HCT116 (cell line): ENCODE measurements around the gene ADAMTS14. TPM values are rescaled to one million over a fixed set of nuclear protein-coding genes. Genes with fewer than 3 reads are reported as not detected.

Experiments
- ATAC-seq: fragments of 200-7000 bp; cut with Tn5 transposase; 2 replicates; pipeline ENCODE4 v1.9.1; 2020; ENCODE audit warnings: mild to moderate bottlenecking, moderate library complexity
- BruUV-seq: library from RNA; stranded (reverse); fragments of 400-500 nt; replicated peaks from 2 replicates; lab custom pipeline; 2021; lab: Mats Ljungman, UMichigan
- CTCF ChIA-PET: fragments of 300-600 bp; sonication (Branson Sonifier 250); formaldehyde crosslinking; loops from one replicate; lab custom pipeline; 2021; ENCODE audit warnings: antibody characterized with exemption; lab: Charles Lee
- POLR2A ChIA-PET: fragments of 300-600, 350-600 bp; sonication (Branson Sonifier 250); formaldehyde crosslinking; loops from one replicate; lab custom pipeline; 2021; ENCODE audit warnings: antibody characterized with exemption; lab: Charles Lee
- RAD21 ChIA-PET, 2 experiments: fragments of 300-600 bp; sonication (Branson Sonifier 250); formaldehyde crosslinking; loops; one replicate each; lab custom pipeline; 2023; ENCODE audit warnings: low total read pairs in 2 of 2; ENCODE audit not compliant: uncharacterized antibody in 2 of 2, unreplicated experiment in 2 of 2, low non-redundant PET in 1 of 2; lab: Charles Lee
- DNase-seq: peaks from one replicate; pipeline ENCODE4 v3.0.0-alpha.2; 2010; ENCODE audit warnings: low read depth, low spot score
- H2AFZ ChIP-seq: fragments of 200-600 bp; shearing (Covaris generic), sonication (generic); 2 replicates; pipeline ENCODE4 v1.6.1; 2017; ENCODE audit warnings: low read depth, mixed run types, mixed read lengths, antibody characterized with exemption, low read length; ENCODE audit not compliant: poor library complexity, severe bottlenecking
- H3K27ac ChIP-seq: 2 replicates; pipeline ENCODE4 v1.5.1; 2012; ENCODE audit warnings: low read depth, low read length
- H3K27me3 ChIP-seq: fragments of 200-600 bp; sonication (generic); 2 replicates; pipeline ENCODE4 v1.6.1; 2016; ENCODE audit warnings: mixed run types, low read length, mixed read lengths; ENCODE audit not compliant: insufficient read depth
- H3K36me3 ChIP-seq, 2 experiments: fragments of 200-500 bp in 1 of 2; fragments of 200-600 bp in 1 of 2; sonication (Bioruptor generic) in 1 of 2; sonication (generic) in 1 of 2; 2 replicates each; pipeline versions ENCODE4 v1.5.1 to v1.6.1; 2014 to 2016; ENCODE audit warnings: low read length in 2 of 2, inconsistent platforms in 1 of 2, mixed read lengths in 1 of 2, mixed run types in 1 of 2; ENCODE audit not compliant: insufficient read depth in 2 of 2, control insufficient read depth in 1 of 2
- H3K4me1 ChIP-seq, 2 experiments: fragments of 200-600 bp in 1 of 2; sonication (generic) in 1 of 2; 2 replicates each; pipeline versions ENCODE4 v1.5.1 to v1.6.1; 2012 to 2017; ENCODE audit warnings: low read length in 2 of 2, inconsistent platforms in 1 of 2, mild to moderate bottlenecking in 1 of 2, mixed read lengths in 1 of 2, mixed run types in 1 of 2, moderate library complexity in 1 of 2; ENCODE audit not compliant: insufficient read depth in 2 of 2, control insufficient read depth in 1 of 2
- H3K4me2 ChIP-seq: fragments of 200-600 bp; sonication (generic); 2 replicates; pipeline ENCODE4 v1.6.1; 2017; ENCODE audit warnings: mixed run types, low read length, mixed read lengths
- H3K4me3 ChIP-seq, 2 experiments: fragments of 200-600 bp in 1 of 2; sonication (generic) in 1 of 2; replicated peaks in 1 of 2; 2 replicates each; pipeline ENCODE4 v1.5.1; 2011 to 2016; ENCODE audit warnings: low read length in 2 of 2, control low read depth in 1 of 2, low read depth in 1 of 2, mild to moderate bottlenecking in 1 of 2, mixed read lengths in 1 of 2, mixed run types in 1 of 2
- H3K79me2 ChIP-seq: fragments of 200-600 bp; sonication (generic); 2 replicates; pipeline ENCODE4 v1.6.1; 2017; ENCODE audit warnings: mild to moderate bottlenecking, mixed run types, low read length, moderate library complexity, mixed read lengths; ENCODE audit not compliant: insufficient read depth
- H3K9ac ChIP-seq: fragments of 200-600 bp; sonication (generic); 2 replicates; pipeline ENCODE4 v1.6.1; 2016; ENCODE audit warnings: low read length, mixed read lengths
- H3K9me2 ChIP-seq: fragments of 200-600 bp; sonication (generic), shearing (Covaris generic); 2 replicates; pipeline ENCODE4 v1.6.1; 2017; ENCODE audit warnings: mixed run types, mild to moderate bottlenecking, moderate library complexity; ENCODE audit not compliant: insufficient read depth
- H3K9me3 ChIP-seq, 2 experiments: fragments of 200-500 bp in 1 of 2; fragments of 200-600 bp in 1 of 2; sonication (Bioruptor generic) in 1 of 2; sonication (generic) in 1 of 2; 2 replicates each; pipeline ENCODE4 v1.6.1; 2014 to 2017; ENCODE audit warnings: low read length in 2 of 2, mixed read lengths in 2 of 2, inconsistent platforms in 1 of 2, low read depth in 1 of 2, mild to moderate bottlenecking in 1 of 2, mixed run types in 1 of 2, moderate library complexity in 1 of 2; ENCODE audit not compliant: control insufficient read depth in 1 of 2, insufficient read depth in 1 of 2
- H4K20me1 ChIP-seq: fragments of 200-600 bp; sonication (generic), shearing (Covaris generic); 2 replicates; pipeline ENCODE4 v1.6.1; 2017; ENCODE audit warnings: mixed run types, mild to moderate bottlenecking, moderate library complexity; ENCODE audit not compliant: insufficient read depth
- ATF3 ChIP-seq: IDR thresholded peaks from 2 replicates; pipeline ENCODE4 v1.6.1; 2012
- CBX3 ChIP-seq: IDR thresholded peaks from 2 replicates; pipeline ENCODE4 v1.6.1; 2012; ENCODE audit warnings: low read depth
- CEBPB ChIP-seq: IDR thresholded peaks from 2 replicates; pipeline ENCODE4 v1.6.1; 2012; ENCODE audit warnings: low read depth
- CTCF ChIP-seq, 3 experiments: fragments of 200-600 bp in 1 of 3; sonication (generic) in 1 of 3; IDR thresholded peaks in 2 of 3; conservative IDR thresholded peaks in 1 of 3; 2 replicates each; pipeline ENCODE4 v1.5.1; 2012 to 2017; ENCODE audit warnings: low read depth in 2 of 3, low read length in 2 of 3, antibody characterized with exemption in 1 of 3, borderline replicate concordance in 1 of 3, control low read depth in 1 of 3, mild to moderate bottlenecking in 1 of 3, mixed read lengths in 1 of 3, mixed run types in 1 of 3, moderate library complexity in 1 of 3; ENCODE audit not compliant: insufficient read depth in 1 of 3
- EGR1 ChIP-seq: IDR thresholded peaks from 2 replicates; pipeline ENCODE4 v1.6.1; 2012; ENCODE audit warnings: low read depth
- ELF1 ChIP-seq: IDR thresholded peaks from 2 replicates; pipeline ENCODE4 v1.6.1; 2012; ENCODE audit warnings: low read depth, borderline replicate concordance
- EZH2 ChIP-seq: fragments of 200-600 bp; sonication (generic); IDR thresholded peaks from 2 replicates; pipeline ENCODE4 v1.6.1; 2017; ENCODE audit warnings: antibody characterized with exemption, mixed run types
- EZH2phosphoT487 ChIP-seq: fragments of 200-600 bp; IDR thresholded peaks from 2 replicates; pipeline ENCODE4 v1.6.1; 2018; ENCODE audit warnings: antibody characterized with exemption, borderline replicate concordance
- FOSL1 ChIP-seq: IDR thresholded peaks from 2 replicates; pipeline ENCODE4 v1.6.1; 2012; ENCODE audit warnings: low read depth
- SIN3A ChIP-seq: IDR thresholded peaks from 2 replicates; pipeline ENCODE4 v1.6.1; 2012; ENCODE audit warnings: low read depth
- SP1 ChIP-seq: IDR thresholded peaks from 2 replicates; pipeline ENCODE4 v1.6.1; 2012; ENCODE audit warnings: low read depth
- SRF ChIP-seq: IDR thresholded peaks from 2 replicates; pipeline ENCODE4 v1.6.1; 2012; ENCODE audit warnings: low read depth
- TCF7L2 ChIP-seq: IDR thresholded peaks from 2 replicates; pipeline ENCODE4 v1.7.0; 2011; ENCODE audit warnings: borderline replicate concordance, inconsistent platforms; ENCODE audit not compliant: insufficient read depth, insufficient read length; ENCODE audit errors: extremely low read depth
- ZFX ChIP-seq: fragments of 450-650 bp; IDR thresholded peaks from 2 replicates; pipeline ENCODE4 v1.6.1; 2017
- intact Hi-C: fragments of 100-400 bp; cut with micrococcal nuclease; formaldehyde crosslinking; loops from 2 replicates; pipeline ENCODE4 v1.10.0; 2022
- total RNA-seq: library from RNA; stranded (reverse); gene quantifications from one replicate; pipeline ENCODE4 v1.2.1, GENCODE V29; 2021; ENCODE audit not compliant: unreplicated experiment
- TF ChIP-seq, protein P1 (sequence below): IDR thresholded peaks from 2 replicates; pipeline ENCODE4 v1.6.1; 2012

The ADAMTS14 gene
- total RNA-seq, 1 experiment from 2014 or later, result 13.2 TPM

GRCh38 chr10:70780370-70780760 lies 108.1 kb downstream of the ADAMTS14 start:
- ChIA-PET CTCF (no interaction called here), POLR2A (no interaction called here), RAD21 (no interaction called here)
- H3K79me2 ChIP-seq, result no peaks in the 10 kb centered on the region
- H3K9me2 ChIP-seq, result no peaks in the 10 kb centered on the region
- no peaks in the 10 kb centered on the region for H3K36me3 ChIP-seq
- H3K27ac ChIP-seq, result no peak overlapping the region
- no peaks in the 10 kb centered on the region for H3K9me3 ChIP-seq
- no peak overlapping the region for H2AFZ ChIP-seq
- TF ChIP-seq EZH2 (no peak), EZH2phosphoT487 (no peak), FOSL1 (no peak), ELF1 (no peak), SRF (no peak), SIN3A (no peak), ZFX (no peak), EGR1 (no peak)
- TF ChIP-seq, protein P1, sequence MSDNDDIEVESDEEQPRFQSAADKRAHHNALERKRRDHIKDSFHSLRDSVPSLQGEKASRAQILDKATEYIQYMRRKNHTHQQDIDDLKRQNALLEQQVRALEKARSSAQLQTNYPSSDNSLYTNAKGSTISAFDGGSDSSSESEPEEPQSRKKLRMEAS, result no peak
- peaks cover 0 to 24% of the 10 kb centered on the region in 2 experiments; a peak in 2 of 4 replicates for H3K4me1 ChIP-seq
- intact Hi-C loops, result no loop called here
- no peak overlapping the region for H3K9ac ChIP-seq
- no peak for ATAC-seq
- no peaks in the 10 kb centered on the region for H4K20me1 ChIP-seq
- BruUV-seq, result no TSS peak
- no peak overlapping the region for H3K4me2 ChIP-seq
- H3K4me3 ChIP-seq, result no peak overlapping the region
- H3K27me3 ChIP-seq, result no peaks in the 10 kb centered on the region
- DNase-seq, result no peak

DNA sequence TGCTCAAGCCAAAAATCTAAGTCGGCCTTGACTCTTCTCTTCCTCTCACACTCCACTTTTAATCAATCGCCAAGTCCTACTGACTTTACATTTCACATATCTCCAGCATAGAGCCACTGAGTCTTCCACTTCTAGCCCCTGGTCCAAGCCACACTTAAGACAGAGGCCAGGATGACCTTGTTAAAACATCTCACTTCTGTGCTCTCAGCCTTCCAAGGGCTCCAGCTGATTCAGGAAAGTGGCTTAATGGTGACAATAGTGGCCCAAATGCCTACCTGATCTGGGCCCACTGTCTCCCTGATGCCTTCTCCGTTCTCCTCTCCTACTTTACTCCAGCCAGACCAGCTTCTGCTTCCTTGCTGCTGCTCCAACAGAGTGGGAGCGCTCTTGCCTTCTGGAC lies 108.5 kb downstream of the ADAMTS14 start:
- peaks cover 0 to 23% of the 10 kb centered on the region in 2 experiments; a peak in 2 of 4 replicates for H3K4me1 ChIP-seq
- H3K9me3 ChIP-seq, result no peaks in the 10 kb centered on the region
- no peak overlapping the region for H3K9ac ChIP-seq
- no peak overlapping the region for H3K27ac ChIP-seq
- H2AFZ ChIP-seq, result no peak overlapping the region
- ChIA-PET CTCF (no interaction called here), RAD21 (no interaction called here), POLR2A (no interaction called here)
- no peak overlapping the region for H3K4me2 ChIP-seq
- BruUV-seq, result no TSS peak
- TF ChIP-seq SIN3A (no peak), SP1 (no peak), EZH2phosphoT487 (no peak), CBX3 (no peak), TCF7L2 (no peak), ATF3 (no peak), CEBPB (no peak), CTCF (IDR thresholded peaks at IDR 0.05 in 2 of 3, conservative IDR thresholded peaks at IDR 0.05 in 1 of 3; ENCODE audit: borderline replicate concordance in 1 of 3, insufficient read depth in 1 of 3, low read depth in 2 of 3, low read length in 2 of 3) (no peak), FOSL1 (no peak)
- no peaks in the 10 kb centered on the region for H3K27me3 ChIP-seq
- no peaks in the 10 kb centered on the region for H4K20me1 ChIP-seq
- intact Hi-C loops, result no loop called here
- no peaks in the 10 kb centered on the region for H3K79me2 ChIP-seq
- DNase-seq (no peak), ATAC-seq (no peak)
- H3K9me2 ChIP-seq, result no peaks in the 10 kb centered on the region
- H3K36me3 ChIP-seq, result no peaks in the 10 kb centered on the region
- no peak overlapping the region for H3K4me3 ChIP-seq
